GM12892 (cell line): ENCODE results near the gene DUSP10.

Source experiments
- DNase-seq: peaks from one replicate; pipeline ENCODE4 v3.0.0; 2011; ENCODE audit not compliant: insufficient read length
- FAIRE-seq: peaks from 2 replicates; lab custom pipeline; 2011; peaks lifted over from hg19 to GRCh38; lab: Jason Lieb, UNC
- POLR2A ChIP-seq: IDR thresholded peaks from 2 replicates; pipeline ENCODE4 v1.6.1; 2011; ENCODE audit warnings: low read depth, low read length, control low read depth
- POLR2AphosphoS5 ChIP-seq: IDR thresholded peaks from 2 replicates; pipeline ENCODE4 v1.6.1; 2011; ENCODE audit warnings: low read depth, low read length, control low read depth
- TAF1 ChIP-seq: IDR thresholded peaks from 2 replicates; pipeline ENCODE4 v1.6.1; 2011; ENCODE audit warnings: low read depth, mild to moderate bottlenecking, control low read depth, low read length, borderline replicate concordance

Gene DUSP10

DNA sequence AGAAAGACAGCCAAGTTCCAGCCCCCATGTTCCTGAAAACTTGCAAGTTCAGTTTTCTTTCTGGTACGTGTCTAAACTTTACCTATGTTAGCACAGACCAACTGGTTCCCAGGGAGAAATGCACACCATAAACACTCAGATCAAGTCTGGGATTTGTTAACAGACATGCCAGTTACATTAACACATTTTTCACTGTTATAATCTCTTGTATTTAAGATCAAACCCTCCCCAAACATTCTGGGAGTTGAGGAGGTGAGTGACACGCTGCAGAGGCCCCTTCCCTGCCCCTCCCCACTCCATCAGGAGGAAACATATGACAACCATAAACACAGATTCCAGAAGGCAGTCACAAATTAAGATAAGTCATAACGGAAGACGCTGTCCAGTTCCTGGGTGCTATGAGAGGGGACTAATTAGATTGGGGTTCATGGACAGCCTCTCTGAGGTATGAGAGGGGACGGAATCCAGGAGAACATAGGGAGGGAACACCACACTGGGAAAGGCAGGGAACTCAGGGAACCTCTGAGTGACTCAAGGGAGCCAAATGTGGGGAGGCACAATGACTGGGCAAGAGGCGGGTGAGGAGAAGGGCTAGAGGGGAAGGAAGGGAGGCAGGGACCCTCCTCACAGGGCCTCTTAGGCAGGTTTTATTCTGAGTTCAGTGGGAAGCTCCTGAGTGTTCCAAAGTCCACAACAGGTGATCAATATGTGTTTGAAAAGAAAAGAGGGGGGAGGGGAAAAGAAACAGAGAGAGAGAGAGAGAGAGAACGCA lies 25.0 kb downstream of the DUSP10 start:
- TF ChIP-seq TAF1 (no peak), POLR2AphosphoS5 (no peak), POLR2A (no peak; the same call in 1 of the 2 replicates)
- DNase-seq: no peak
- FAIRE-seq: no peak

DNA sequence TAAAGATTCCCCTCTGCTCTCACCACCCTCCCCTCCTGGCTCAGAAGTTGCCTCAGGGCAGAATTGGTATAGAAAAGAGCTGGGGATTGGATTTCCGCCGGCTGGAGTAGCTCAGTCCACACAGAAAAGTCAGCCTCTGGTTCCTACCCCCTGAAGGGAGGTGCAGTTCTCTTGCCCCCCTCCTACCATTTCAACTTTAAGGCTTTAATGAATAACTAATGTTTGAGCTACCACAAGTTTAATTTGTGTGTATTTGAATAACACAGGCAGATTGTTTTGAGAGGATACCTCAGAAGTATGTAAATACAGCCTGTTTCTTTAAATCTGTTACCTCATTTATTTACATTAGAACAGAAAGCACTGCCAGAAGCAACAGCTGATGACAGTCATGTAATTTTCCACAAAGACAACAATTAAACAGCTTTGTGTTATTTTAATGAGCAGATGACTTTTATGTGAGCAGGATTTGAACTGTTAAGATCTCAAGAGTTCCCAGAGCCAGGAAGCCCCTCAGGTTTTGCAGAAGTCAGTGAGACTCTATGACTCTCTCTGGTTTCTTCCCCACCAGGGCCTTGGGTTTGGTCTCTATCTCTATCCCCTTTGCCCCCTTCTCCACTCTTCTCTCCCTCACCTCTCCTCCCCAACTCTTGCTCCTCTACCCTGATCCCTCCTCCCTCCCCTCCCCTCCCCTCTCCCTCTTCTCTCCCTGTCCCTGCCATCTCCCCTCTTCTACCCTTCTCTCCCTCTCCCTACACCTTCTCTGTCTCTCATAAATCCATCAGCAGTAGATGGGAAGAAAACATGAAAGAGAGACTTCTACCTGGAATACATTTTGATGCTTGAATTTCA lies 26.3 kb downstream of the DUSP10 start:
- FAIRE-seq: no peak

GRCh38 chr1:221714227-221715152 lies 27.4 kb downstream of the DUSP10 start:
- DNase-seq: no peak
- TF ChIP-seq POLR2AphosphoS5 (no peak), TAF1 (no peak), POLR2A (no peak)
- peak; percentile 30 for FAIRE-seq

More for the DNA sequence above, 26.3 kb downstream of the DUSP10 start:
- DNase-seq: no peak
- TF ChIP-seq POLR2AphosphoS5: no peak
- no peak for TF ChIP-seq TAF1
- no peak for TF ChIP-seq POLR2A

DNA sequence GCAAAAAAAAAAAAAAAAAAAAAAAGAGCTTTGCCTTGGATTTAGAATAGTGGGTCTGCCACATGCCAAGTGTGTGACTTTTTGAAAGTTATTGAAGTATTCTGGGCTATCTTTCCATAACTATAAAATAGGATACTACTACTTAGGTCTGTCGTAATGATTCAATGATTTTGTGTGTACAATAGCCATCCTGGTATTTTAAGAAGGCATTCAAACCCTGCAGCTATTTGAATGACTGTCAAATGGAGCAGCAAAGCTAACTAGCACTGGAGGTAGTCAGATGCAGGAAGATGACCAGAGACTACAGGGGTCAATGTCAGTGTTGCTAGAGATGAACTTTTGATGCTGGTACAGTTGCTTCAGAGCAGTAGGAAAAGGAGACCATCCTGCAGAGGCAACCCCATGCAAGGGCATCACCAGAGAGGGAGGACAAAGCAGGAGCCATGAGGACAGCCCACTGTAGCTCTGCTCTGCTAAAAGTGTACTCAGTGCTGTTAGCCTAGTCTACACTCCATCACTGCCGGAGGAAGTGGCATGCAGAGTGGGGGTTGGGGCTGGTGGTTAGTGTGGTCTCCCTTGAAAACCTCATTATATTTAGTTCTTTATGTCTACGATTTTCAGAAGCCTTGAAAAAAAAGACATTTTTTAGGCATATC lies 29.0 kb downstream of the DUSP10 start:
- FAIRE-seq: peak; percentile 91
- TF ChIP-seq TAF1 (no peak), POLR2AphosphoS5 (peak; percentile 42; the same call in 1 of the 2 replicates), POLR2A (peak; percentile 51; the same call in 1 of the 2 replicates)
- DNase-seq: no peak

GRCh38 chr1:221712198-221712684 lies 29.6 kb downstream of the DUSP10 start:
- no peak for DNase-seq
- TF ChIP-seq POLR2AphosphoS5 (no peak), POLR2A (no peak), TAF1 (no peak)
- FAIRE-seq: peak; percentile 27

DNA sequence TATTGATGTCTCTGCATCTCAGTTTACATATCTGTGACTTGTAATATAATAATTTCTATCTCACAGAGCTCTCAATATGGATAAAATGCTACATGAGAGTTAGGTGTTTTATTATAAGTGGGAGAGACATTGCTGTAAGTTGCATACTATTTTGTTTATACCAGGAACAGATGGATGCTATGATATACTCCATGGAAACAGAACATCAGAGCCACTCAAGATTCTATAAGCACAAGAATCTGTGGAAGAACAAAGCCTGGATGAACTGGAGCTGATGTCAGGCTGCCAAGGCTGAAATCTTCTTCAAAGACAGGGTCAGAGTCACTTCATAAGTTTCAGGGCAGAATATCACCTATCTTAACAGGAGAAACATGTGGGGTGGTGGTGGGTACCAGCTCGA lies 30.2 kb downstream of the DUSP10 start:
- FAIRE-seq (peak; percentile 36), DNase-seq (no peak)
- TF ChIP-seq POLR2AphosphoS5 (no peak), TAF1 (no peak), POLR2A (no peak)

DNA sequence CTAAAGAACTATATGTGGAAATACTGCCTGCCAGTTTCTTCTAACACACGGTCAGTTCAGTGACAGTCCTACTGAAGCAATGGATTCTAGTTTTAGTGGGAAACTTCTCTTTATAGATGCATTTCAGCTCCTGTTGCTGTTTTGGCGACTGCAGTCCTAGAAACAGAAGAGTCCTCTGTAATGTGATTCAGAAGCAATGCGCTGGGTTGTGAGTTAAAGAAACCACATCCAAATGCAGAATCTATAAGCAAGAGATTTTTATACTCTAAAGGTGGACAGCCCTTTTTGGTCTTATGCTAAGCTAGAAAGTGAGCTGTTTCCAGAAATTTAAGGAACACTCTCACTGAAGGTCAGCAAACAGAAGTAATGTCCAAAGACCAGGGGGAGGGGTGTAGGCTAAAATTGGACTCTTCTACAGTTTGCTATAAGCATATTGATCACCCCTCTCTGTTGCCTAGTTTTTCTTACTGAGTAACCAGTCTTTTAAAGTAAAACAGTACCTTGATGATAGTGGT lies 30.8 kb downstream of the DUSP10 start:
- FAIRE-seq (no peak), DNase-seq (no peak)
- TF ChIP-seq POLR2A: no peak
- TF ChIP-seq POLR2AphosphoS5: no peak
- no peak for TF ChIP-seq TAF1

DNA sequence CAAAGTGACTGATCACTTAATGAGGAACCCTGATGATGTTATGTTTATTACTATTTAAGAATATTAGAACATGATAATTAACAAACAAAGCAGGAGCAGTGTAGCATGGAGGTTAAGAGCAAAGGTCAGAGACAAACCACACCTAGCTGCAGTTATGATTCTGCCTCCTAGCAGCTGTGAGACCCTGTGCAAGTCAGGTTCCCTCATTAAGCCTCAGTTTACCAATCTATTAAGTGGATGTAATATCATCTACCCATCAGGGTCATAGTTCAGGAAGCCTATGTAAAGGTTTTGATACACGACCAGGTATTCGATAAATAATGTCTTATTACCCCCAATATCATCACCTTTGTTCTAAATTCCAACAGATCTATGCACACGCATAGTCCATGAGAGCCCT lies 32.0 kb downstream of the DUSP10 start:
- no peak for DNase-seq
- TF ChIP-seq POLR2A: no peak
- no peak for TF ChIP-seq POLR2AphosphoS5
- no peak for TF ChIP-seq TAF1
- peak; percentile 51 for FAIRE-seq

- FAIRE-seq (peak; percentile 72), DNase-seq (no peak)
- TF ChIP-seq POLR2A: no peak
- TF ChIP-seq POLR2AphosphoS5: no peak
- no peak for TF ChIP-seq TAF1
Measured at GRCh38 chr1:221708987-221709386, 32.9 kb downstream of the DUSP10 start.

- TF ChIP-seq POLR2AphosphoS5 (peak; percentile 46; the same call in 1 of the 2 replicates), POLR2A (peak; percentile 60), TAF1 (0 out of 2 replicates have a peak, but pooled peaks have one; percentile 39)
- peak; percentile 20 for DNase-seq
- FAIRE-seq: peak; percentile 97
Measured at GRCh38 chr1:221708076-221708571, 33.8 kb downstream of the DUSP10 start.
